Body of pancreas (tissue), 4 donors: Measurements from ENCODE around the gene ABHD6. TPM values are rescaled to one million over a fixed set of nuclear protein-coding genes. Genes with fewer than 3 reads are reported as not detected.

ENCODE experiments used
- ATAC-seq: fragments of 150-250 bp; one replicate; pipeline ENCODE4 v1.9.1; 2016
- DNase-seq, 4 donors: peaks; one replicate each; pipeline ENCODE4 v3.0.0-alpha.2; 2019
- H3K27ac ChIP-seq, 4 donors: fragments of 200-600 bp; sonication (generic); 1 replicate in 3 of 4; 2 replicates in 1 of 4; pipeline versions ENCODE4 v1.5.1 to v1.6.1; 2016 to 2019; ENCODE audit warnings: mild to moderate bottlenecking in 1 of 4, mixed read lengths in 1 of 4, moderate library complexity in 1 of 4
- H3K27me3 ChIP-seq, 2 donors: fragments of 200-600 bp; sonication (generic); one replicate each; pipeline ENCODE4 v1.6.0; 2016; ENCODE audit warnings: mild to moderate bottlenecking in 1 of 2
- H3K36me3 ChIP-seq, 2 donors: fragments of 200-600 bp; sonication (generic); replicated peaks in 1 of 2; 2 replicates each; pipeline ENCODE4 v1.5.1; 2016; ENCODE audit warnings: low read depth in 2 of 2; ENCODE audit not compliant: insufficient read depth in 1 of 2
- H3K4me1 ChIP-seq: fragments of 200-600 bp; sonication (generic); one replicate; pipeline ENCODE4 v1.6.0; 2016
- H3K4me3 ChIP-seq, 2 donors: fragments of 200-600 bp; sonication (generic); 1 replicate in 1 of 2; 2 replicates in 1 of 2; pipeline ENCODE4 v1.5.1; 2016 to 2019
- H3K9me3 ChIP-seq, 3 donors: fragments of 200-600 bp; sonication (generic); 1 replicate in 2 of 3; 2 replicates in 1 of 3; pipeline ENCODE4 v1.5.1; 2016
- CTCF ChIP-seq, 7 experiments: fragments of 450-650 bp in 4 of 7; fragments of 200-600 bp in 3 of 7; sonication (generic) in 3 of 7; IDR thresholded peaks; one replicate each; pipeline ENCODE4 v1.5.1; 2016 to 2019; ENCODE audit warnings: antibody characterized with exemption in 7 of 7
- POLR2A ChIP-seq, 3 donors: fragments of 450-650 bp; IDR thresholded peaks; one replicate each; pipeline ENCODE4 v1.6.1; 2016; ENCODE audit warnings: antibody characterized with exemption in 3 of 3, mild to moderate bottlenecking in 2 of 3
- WGBS, 2 donors: methylation state at CpG; one replicate each; pipeline ENCODE4 v1.1.5; 2017; 5-methylcytosine and 5-hydroxymethylcytosine counted together
- intact Hi-C: fragments of 100-400 bp; cut with DNase I; formaldehyde crosslinking; loops from one replicate; pipeline ENCODE4 v1.15.1; 2023
- total RNA-seq, 2 donors: library from RNA; depleted of rRNA; stranded (reverse); fragments of >200 nt; gene quantifications; one replicate each; pipeline ENCODE4 v1.1.0, GENCODE V29; 2016

Gene ABHD6
- total RNA-seq, 2 donors from 2014 or later, result 5.3 to 6.2 TPM

- 73 to 74% methylated on average over 3 of the region's 3 CpGs for WGBS, 2 donors
- peaks cover 11% of the 10 kb centered on the region for H3K4me1 ChIP-seq
These were observed 86.2 kb downstream of the ABHD6 start for GRCh38 chr3:58323529-58324390.

GRCh38 chr3:58324391-58325390, 87.1 kb downstream of the ABHD6 start:
- H3K27ac ChIP-seq, result peak overlapping the region in 3 of 4 donors; percentile 31 to 72 (median 53)
- H3K9me3 ChIP-seq, result no peaks in the 10 kb centered on the region
- H3K36me3 ChIP-seq, result no peaks in the 10 kb centered on the region
- 75 to 86% methylated on average over 7 of the region's 7 CpGs for WGBS, 2 donors
- no peaks in the 10 kb centered on the region for H3K27me3 ChIP-seq
- ATAC-seq (no peak), DNase-seq (no peak)
- H3K4me3 ChIP-seq, result no peak overlapping the region
- intact Hi-C loops, result loop anchor here (5.0 kb wide), 1 partner anchor 93 kb away; no protein-coding TSS in a partner anchor
- TF ChIP-seq CTCF (IDR thresholded peaks at IDR 0.05) (no peak), POLR2A (IDR thresholded peaks at IDR 0.05) (no peak)
- peaks cover 11% of the 10 kb centered on the region for H3K4me1 ChIP-seq

More at GRCh38 chr3:58323529-58324390, 86.2 kb downstream of the ABHD6 start:
- intact Hi-C loops, result loop anchor here (5.0 kb wide), 1 partner anchor 94 kb away; no protein-coding TSS in a partner anchor
- TF ChIP-seq CTCF (IDR thresholded peaks at IDR 0.05) (no peak), POLR2A (IDR thresholded peaks at IDR 0.05) (no peak)
- H3K4me3 ChIP-seq, result no peak overlapping the region
- ATAC-seq (no peak), DNase-seq (no peak)
- H3K36me3 ChIP-seq, result peaks cover 0 to 3% of the 10 kb centered on the region in 2 donors
- H3K9me3 ChIP-seq, result no peaks in the 10 kb centered on the region
- no peak overlapping the region for H3K27ac ChIP-seq
- H3K27me3 ChIP-seq, result no peaks in the 10 kb centered on the region

- no peaks in the 10 kb centered on the region for H3K27me3 ChIP-seq
- peaks cover 11% of the 10 kb centered on the region for H3K4me1 ChIP-seq
- 26 to 31% methylated on average over 2 of the region's 2 CpGs for WGBS, 2 donors
- DNase-seq (no peak), ATAC-seq (peak; percentile 68)
- TF ChIP-seq CTCF (IDR thresholded peaks at IDR 0.05) (no peak), POLR2A (IDR thresholded peaks at IDR 0.05) (no peak)
- no peaks in the 10 kb centered on the region for H3K9me3 ChIP-seq
- no peak overlapping the region for H3K4me3 ChIP-seq
- peak overlapping the region in 3 of 4 donors; percentile 31 to 72 (median 53) for H3K27ac ChIP-seq
- H3K36me3 ChIP-seq, result no peaks in the 10 kb centered on the region
- intact Hi-C loops, result no loop called here
These were observed 88.0 kb downstream of the ABHD6 start for GRCh38 chr3:58325525-58325992.

GRCh38 chr3:58326267-58326900, 88.8 kb downstream of the ABHD6 start:
- no peak for DNase-seq
- intact Hi-C loops, result no loop called here
- peak overlapping the region in 2 of 4 donors; percentile 53 to 72 for H3K27ac ChIP-seq
- no peaks in the 10 kb centered on the region for H3K36me3 ChIP-seq
- no peak for TF ChIP-seq CTCF (IDR thresholded peaks at IDR 0.05)
- TF ChIP-seq POLR2A (IDR thresholded peaks at IDR 0.05), result no peak
- no peaks in the 10 kb centered on the region for H3K27me3 ChIP-seq
- peaks cover 11% of the 10 kb centered on the region for H3K4me1 ChIP-seq
- WGBS, 2 donors, result 86 to 93% methylated on average over 7 to 8 of the region's 8 CpGs
- no peaks in the 10 kb centered on the region for H3K9me3 ChIP-seq
- H3K4me3 ChIP-seq, result no peak overlapping the region
- no peak for ATAC-seq
